HG02885 (cell line): ENCODE data around the gene SLC17A3.

ENCODE experiments used
- ATAC-seq: cut with Tn5 transposase; IDR thresholded peaks from one replicate; pipeline ENCODE4 v1.9.1; 2021; ENCODE audit warnings: mild to moderate bottlenecking; ENCODE audit not compliant: unreplicated experiment, poor library complexity

SLC17A3 gene

DNA sequence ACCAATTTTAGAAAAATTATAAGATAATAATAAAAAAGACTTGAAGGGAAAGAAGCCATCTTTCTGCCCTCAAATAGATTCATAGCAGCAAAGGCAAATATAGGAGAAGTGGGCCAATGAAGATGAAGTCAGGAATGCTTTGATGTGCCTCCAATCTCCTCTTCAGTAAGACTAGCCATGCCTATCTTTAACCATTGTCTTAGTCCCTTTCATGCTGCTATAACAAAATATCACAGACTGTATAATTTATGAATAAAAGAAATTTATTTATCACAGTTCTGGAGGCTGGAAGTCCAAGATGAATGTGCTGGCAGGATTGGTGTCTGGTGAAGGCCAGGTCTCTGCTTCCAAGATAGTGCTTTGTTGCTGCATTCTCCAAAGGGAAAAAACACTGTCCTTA, 18.8 kb upstream of the SLC17A3 start:
- no peak for ATAC-seq

GRCh38 chr6:25889877-25890853, 16.1 kb upstream of the SLC17A3 start:
- no peak for ATAC-seq

GRCh38 chr6:25888626-25889025, 14.6 kb upstream of the SLC17A3 start:
- no peak for ATAC-seq

DNA sequence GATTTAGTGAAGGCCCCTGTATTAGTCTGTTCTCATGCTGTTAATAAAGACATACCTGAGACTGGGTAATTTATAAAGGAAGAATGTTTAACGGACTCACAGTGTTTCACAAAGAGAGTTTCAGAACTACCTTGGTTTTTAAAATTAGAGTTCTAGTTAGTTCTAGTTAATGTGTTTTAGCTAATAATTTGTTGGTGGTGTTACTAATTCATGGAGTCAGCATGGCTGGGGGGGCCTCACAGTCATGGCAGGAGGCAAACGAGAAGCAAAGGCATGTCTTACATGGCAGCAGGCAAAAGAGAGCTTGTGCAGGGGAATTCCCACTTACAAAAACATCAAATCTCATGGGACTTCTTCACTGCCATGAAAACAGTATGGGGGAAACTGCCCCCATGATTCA, 12.0 kb upstream of the SLC17A3 start:
- ATAC-seq, result no peak

GRCh38 chr6:25883991-25884390, 9.9 kb upstream of the SLC17A3 start:
- no peak for ATAC-seq

DNA sequence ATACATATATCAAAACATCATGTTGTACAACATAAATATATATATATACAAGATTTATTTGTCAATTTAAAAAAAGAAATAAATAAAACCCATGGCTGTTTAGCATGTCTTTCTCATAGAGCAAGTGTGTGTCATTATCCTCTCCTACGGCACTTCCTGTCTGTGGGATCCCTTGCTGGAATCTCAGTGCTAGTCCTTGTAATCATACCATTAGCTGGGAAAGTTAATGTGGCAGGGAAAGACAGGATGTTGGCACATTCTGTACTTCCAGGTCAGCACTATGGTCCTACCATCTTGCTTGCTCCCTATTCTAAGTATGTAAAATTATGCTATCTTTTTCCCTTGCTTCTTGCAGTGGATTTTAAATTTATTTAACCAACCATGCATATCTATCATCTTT, 9.5 kb upstream of the SLC17A3 start:
- no peak for ATAC-seq

- ATAC-seq, result no peak
Observed at GRCh38 chr6:25882051-25882496, 8.0 kb upstream of the SLC17A3 start.

- no peak for ATAC-seq
Observed at GRCh38 chr6:25880601-25881000, 6.6 kb upstream of the SLC17A3 start.

DNA sequence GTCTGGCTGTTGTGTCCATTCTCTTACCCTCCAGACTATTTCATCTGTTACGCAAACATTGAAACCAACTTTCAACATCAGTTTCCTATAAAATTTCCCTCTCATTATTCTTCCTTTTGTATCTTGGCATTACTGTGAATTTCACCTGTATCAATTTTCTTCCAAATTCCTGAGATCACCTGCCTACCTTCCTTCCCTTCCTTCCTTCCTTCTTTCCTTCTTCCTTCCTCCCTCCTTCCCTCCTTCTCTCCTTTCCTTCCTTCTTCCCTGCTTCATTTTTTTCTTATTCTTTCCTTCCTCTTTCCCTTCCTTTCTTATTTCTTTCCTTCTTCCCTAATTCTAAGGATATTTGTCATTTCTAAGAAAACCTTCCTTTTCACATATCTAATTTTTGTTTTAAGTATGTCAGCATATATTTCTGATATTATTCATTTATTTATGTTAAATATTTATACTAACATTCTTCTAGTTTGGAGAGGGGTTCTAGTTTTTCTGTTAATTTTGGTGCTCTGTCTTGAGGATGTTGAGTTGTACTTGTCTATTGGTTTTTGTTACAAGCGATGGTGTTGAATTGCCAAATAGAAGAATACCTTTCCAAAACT, 4.8 kb upstream of the SLC17A3 start:
- no peak for ATAC-seq

DNA sequence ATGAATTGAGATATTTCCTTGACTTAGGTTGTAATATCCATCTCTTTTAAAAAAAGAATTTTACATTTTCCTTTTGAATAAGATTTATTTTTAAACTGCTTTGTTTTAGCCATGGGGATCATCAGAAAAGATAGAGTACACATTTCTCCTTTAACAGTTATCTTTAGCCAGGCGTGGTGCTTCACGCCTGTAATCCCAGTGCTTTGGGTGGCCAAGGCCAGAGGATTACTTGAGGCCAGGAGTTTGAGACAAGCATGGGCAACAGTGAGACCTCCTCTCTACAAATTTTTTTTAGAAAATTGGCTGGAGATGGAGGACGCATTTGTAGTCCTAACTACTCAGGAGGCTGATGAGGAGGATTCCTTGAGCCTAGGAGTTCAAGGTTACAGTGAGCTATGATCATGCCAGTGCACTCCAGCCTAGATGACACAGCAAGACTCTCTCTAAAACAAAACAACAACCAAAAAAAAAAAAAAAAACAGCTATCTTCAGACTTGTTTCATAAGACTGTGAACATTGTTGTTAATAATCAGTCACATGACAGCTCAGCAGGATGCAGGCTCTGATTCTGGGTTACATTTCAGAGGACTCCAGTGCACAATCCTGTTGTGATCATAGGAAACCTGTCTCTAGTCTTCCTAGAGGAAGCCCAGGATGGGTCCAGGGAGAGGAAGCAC, 2.0 kb upstream of the SLC17A3 start:
- ATAC-seq, result no peak

DNA sequence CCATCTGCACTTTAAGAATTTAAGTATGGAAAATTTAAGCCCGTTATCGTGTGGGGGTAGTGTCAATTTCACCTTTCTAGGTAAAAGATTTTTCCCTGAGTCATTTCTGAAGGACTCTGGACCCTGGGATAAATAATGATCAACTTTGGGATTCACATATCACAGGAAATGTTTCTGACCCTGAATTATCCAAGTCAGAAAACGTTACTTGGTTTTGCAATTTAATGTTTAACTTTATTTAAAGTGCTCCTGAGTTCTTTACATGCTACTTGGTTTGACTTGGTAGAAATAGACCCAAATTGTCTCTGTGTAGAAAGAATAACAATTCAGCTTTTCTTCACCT, 1.5 kb upstream of the SLC17A3 start:
- ATAC-seq, result no peak

- ATAC-seq, result no peak
Observed at GRCh38 chr6:25874822-25875562, 949 bp upstream of the SLC17A3 start.

- ATAC-seq, result no peak
Observed at GRCh38 chr6:25872814-25873213, 1.2 kb downstream of the SLC17A3 start.

DNA sequence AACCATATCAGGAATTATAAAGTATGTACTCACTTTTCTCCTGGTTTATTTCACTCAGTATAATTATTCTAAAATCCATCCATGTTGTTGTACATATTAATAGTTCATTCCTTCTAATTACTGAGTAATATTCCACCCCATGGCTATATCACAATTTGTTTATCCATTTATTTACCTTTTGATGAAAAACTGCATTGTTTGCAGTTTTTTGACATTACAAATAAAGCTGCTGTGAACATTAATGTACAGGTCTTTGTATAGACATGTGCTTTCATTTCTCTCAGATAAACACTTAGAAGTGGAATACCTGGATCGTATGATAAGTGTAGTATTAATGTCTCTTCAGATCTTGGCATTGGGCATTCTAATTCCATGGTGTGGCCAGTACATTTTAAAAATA, 4.2 kb downstream of the SLC17A3 start:
- no peak for ATAC-seq

DNA sequence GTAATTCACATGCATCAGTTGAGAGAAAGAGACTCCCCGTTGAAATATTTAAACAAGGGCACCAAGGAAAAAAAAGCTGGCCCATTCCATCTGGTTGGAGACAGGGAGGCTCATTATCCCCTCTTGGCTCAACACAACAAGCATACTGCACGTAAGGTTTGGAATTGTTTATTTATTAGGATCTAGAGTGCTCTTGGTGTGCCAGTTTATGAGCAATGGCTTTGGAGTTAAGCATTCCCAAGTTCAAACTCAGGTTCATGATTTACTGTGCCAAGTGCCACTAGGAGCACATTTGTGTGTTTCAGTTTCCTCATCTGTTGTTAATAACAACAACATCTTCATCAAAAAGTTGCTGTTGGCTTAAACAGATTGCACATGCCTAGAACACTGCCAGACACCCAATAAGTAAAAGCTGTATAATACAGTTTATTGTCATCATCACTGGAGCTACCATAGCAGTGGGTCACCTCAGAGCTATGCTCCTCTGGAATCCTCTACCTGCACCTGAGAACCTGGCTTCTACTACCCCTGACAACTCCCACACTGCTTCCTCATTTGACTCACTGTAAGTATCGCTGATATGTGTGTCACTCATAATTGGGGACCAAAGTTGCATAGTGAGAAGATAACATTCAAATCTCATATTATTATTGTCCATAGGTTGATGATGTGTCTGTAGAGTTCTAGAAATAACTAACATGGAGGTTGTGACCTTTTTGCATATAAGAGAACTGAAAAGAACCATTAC, 5.4 kb downstream of the SLC17A3 start:
- no peak for ATAC-seq

GRCh38 chr6:25866011-25866410, 8.0 kb downstream of the SLC17A3 start:
- ATAC-seq, result no peak

DNA sequence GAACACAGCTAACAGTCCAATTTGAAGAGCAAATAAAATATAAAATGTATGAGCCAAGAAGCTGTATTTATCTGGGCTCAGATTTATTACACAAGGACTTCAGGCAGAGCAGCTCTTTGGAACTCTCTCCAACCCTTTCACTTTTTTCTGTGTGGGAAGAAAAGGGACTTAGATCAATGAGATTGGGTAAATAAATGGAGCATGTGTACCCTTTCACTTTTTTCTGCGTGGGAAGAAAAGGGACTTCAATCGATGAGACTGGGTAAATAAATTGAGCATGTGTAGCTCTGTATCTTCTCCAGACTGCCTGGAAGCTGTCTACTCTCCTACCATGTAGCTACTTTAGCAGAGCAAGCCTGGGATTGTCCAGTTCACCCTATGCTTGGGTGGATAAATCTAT, 10.7 kb downstream of the SLC17A3 start:
- ATAC-seq, result no peak

GRCh38 chr6:25862199-25862598, 11.8 kb downstream of the SLC17A3 start:
- no peak for ATAC-seq

DNA sequence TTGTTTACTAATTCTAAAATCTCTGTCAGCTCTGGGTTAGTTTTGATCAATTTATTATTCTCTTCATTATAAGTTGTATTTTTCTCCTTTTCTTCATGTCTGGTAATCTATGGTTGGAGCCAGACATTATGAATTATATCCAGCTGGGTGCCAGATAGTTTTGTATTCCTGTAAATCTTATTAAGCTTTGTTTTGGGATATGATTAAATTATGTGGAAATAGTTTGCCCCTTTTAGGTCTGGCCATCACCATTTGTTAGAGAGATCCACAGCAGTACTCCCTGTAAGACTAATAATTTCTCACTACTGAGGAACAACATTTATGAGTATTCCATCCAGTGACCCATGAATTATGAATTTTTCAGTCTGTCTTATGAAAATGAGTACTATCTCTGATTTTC, 21.3 kb downstream of the SLC17A3 start:
- no peak for ATAC-seq

GRCh38 chr6:25851961-25852360, 22.1 kb downstream of the SLC17A3 start:
- ATAC-seq, result no peak
